Measurements from ENCODE around the gene FUT2. TPM values are rescaled to one million over a fixed set of nuclear protein-coding genes. Genes with fewer than 3 reads are reported as not detected.

The FUT2 gene
- total and polyA plus RNA-seq, 2 of the 13 experiments (the other 11 are each of a cell fraction or from before 2014, with no cell fraction given): 0.07 TPM; not detected in 1

GRCh38 chr19:48650974-48651682 is 44.6 kb upstream of the FUT2 start (continued):
- TF ChIP-seq PRDM15 (CRISPR knock-in tag; IDR thresholded peaks at IDR 0.05) (peak; percentile 69; the same call in 1 of the 2 replicates), SALL1 (CRISPR knock-in tag; IDR thresholded peaks at IDR 0.05) (peak; percentile 43; the same call in 1 of the 2 replicates), SP4 (CRISPR knock-in tag; IDR thresholded peaks at IDR 0.05) (no peak)

GRCh38 chr19:48651683-48652048 is 44.1 kb upstream of the FUT2 start:
- CTCF ChIA-PET (ENCODE audit: low intra/inter-chr PET ratio, low total read pairs): no interaction called here
- WGBS (ENCODE audit: low lambda C conversion rate): 46% methylated on average over 5 of the region's 5 CpGs

More at GRCh38 chr19:48651683-48652048, 44.1 kb upstream of the FUT2 start:
- intact Hi-C loops (cut with micrococcal nuclease; ENCODE audit: unreplicated experiment) (no loop called here), in situ Hi-C loops (cut with HindIII; ENCODE audit: extremely low pct_ligation_motif_present, low pct_unique_long_range_greater_than_20kb) (no loop called here)
- ATAC-seq (no peak), DNase-seq (ENCODE audit: low spot score) (no peak), FAIRE-seq (no peak)
- TF ChIP-seq ZNF276 (CRISPR knock-in tag; IDR thresholded peaks at IDR 0.05; ENCODE audit: low read depth) (no peak), ZNF7 (CRISPR knock-in tag; IDR thresholded peaks at IDR 0.05) (no peak), ZNF496 (CRISPR knock-in tag; IDR thresholded peaks at IDR 0.05; ENCODE audit: insufficient replicate concordance) (no peak), JDP2 (CRISPR knock-in tag; IDR thresholded peaks at IDR 0.05; ENCODE audit: borderline replicate concordance) (no peak), SPEN (CRISPR knock-in tag; IDR thresholded peaks at IDR 0.05; ENCODE audit: low read depth) (no peak), ZNF83 (CRISPR knock-in tag; IDR thresholded peaks at IDR 0.05; ENCODE audit: borderline replicate concordance) (no peak), IKZF5 (CRISPR knock-in tag; IDR thresholded peaks at IDR 0.05) (no peak)
- Histone ChIP-seq H3K4me1 (ENCODE audit: insufficient read depth, low read length) (peaks cover 15% of the 10 kb centered on the region), H3K79me2 (ENCODE audit: insufficient read depth, low read length) (no peaks in the 10 kb centered on the region), H3K9me3 (ENCODE audit: low read length) (no peaks in the 10 kb centered on the region), H3K4me3 (replicated peaks in 1 of 3; ENCODE audit: insufficient read depth in 1 of 3, low read depth in 2 of 3, low read length in 3 of 3) (no peak overlapping the region), H3K27me3 (ENCODE audit: control insufficient read depth in 1 of 2, insufficient read depth in 2 of 2, low read length in 2 of 2) (no peaks in the 10 kb centered on the region), H3K9ac (ENCODE audit: insufficient read depth, low read depth, low read length) (no peak overlapping the region), H2AFZ (ENCODE audit: low read length) (no peak overlapping the region), H3K27ac (ENCODE audit: extremely low read length, insufficient read depth, low read length) (no peak overlapping the region), H3K4me2 (ENCODE audit: low read depth, low read length) (no peak overlapping the region), H3K36me3 (replicated peaks in 1 of 2; ENCODE audit: control insufficient read depth in 1 of 2, insufficient read depth in 2 of 2, low read length in 2 of 2) (no peaks in the 10 kb centered on the region), H4K20me1 (ENCODE audit: insufficient read depth, low read length) (no peaks in the 10 kb centered on the region)
- POLR2A ChIA-PET: no interaction called here
- BruUV-seq (replicated peaks): no TSS peak
